ENCODE measurements around the gene OPN4. TPM values are rescaled to one million over a fixed set of nuclear protein-coding genes. Genes with fewer than 3 reads are reported as not detected.

OPN4 gene
- total and polyA plus RNA-seq, 5 donors from 2014 or later = not detected

GRCh38 chr10:86709396-86710185 lies 55.2 kb downstream of the OPN4 start:
- Mint-ChIP-seq H3K27me3 (no peaks in the 10 kb centered on the region), H3K27ac (peak overlapping the region in 1 of 3 donors; percentile 99), H3K36me3 (no peaks in the 10 kb centered on the region), H3K9me3 (no peaks in the 10 kb centered on the region), H3K4me1 (peaks cover 0 to 26% (median 8%) of the 10 kb centered on the region in 4 donors), H3K4me3 (peak overlapping the region; percentile 87 to 98 (median 94))
- DNase-seq (no peak), ATAC-seq (ENCODE audit: low read depth in 2 of 2) (no peak)
- Histone ChIP-seq H3K9me3 (ENCODE audit: control insufficient read depth in 2 of 2, low read length in 2 of 2) (no peaks in the 10 kb centered on the region), H3K36me3 (ENCODE audit: control insufficient read depth, insufficient read depth, low read length) (no peaks in the 10 kb centered on the region), H3K27me3 (ENCODE audit: control insufficient read depth, insufficient read depth, low read length) (no peaks in the 10 kb centered on the region), H3K4me1 (ENCODE audit: control insufficient read depth, insufficient read depth, low read length, poor library complexity, severe bottlenecking) (peaks cover 8% of the 10 kb centered on the region), H3K27ac (ENCODE audit: insufficient read depth, low read length, poor library complexity, severe bottlenecking) (no peak overlapping the region), H3K4me3 (ENCODE audit: low read depth, low read length) (no peak overlapping the region)

GRCh38 chr10:86710987-86711512 lies 56.7 kb downstream of the OPN4 start:
- peak; percentile 91 to 93 for ATAC-seq (ENCODE audit: low read depth in 2 of 2)
- peaks cover 0 to 26% (median 8%) of the 10 kb centered on the region in 4 donors for H3K4me1 Mint-ChIP-seq
- Histone ChIP-seq H3K4me1 (ENCODE audit: control insufficient read depth, insufficient read depth, low read length, poor library complexity, severe bottlenecking) (peaks cover 8% of the 10 kb centered on the region), H3K4me3 (ENCODE audit: low read depth, low read length) (peak overlapping the region; percentile 55), H3K27ac (ENCODE audit: insufficient read depth, low read length, poor library complexity, severe bottlenecking) (peak overlapping the region; percentile 86), H3K36me3 (ENCODE audit: control insufficient read depth, insufficient read depth, low read length) (no peaks in the 10 kb centered on the region), H3K9me3 (ENCODE audit: control insufficient read depth in 2 of 2, low read length in 2 of 2) (no peaks in the 10 kb centered on the region), H3K27me3 (ENCODE audit: control insufficient read depth, insufficient read depth, low read length) (no peaks in the 10 kb centered on the region)
- DNase-seq = peak; percentile 73 to 90 (median 85)
- no peaks in the 10 kb centered on the region for H3K36me3 Mint-ChIP-seq
- H3K27ac Mint-ChIP-seq = peak overlapping the region; percentile 94 to 99 (median 97)
- H3K27me3 Mint-ChIP-seq = no peaks in the 10 kb centered on the region
- H3K9me3 Mint-ChIP-seq = no peaks in the 10 kb centered on the region
- peak overlapping the region; percentile 87 to 98 (median 94) for H3K4me3 Mint-ChIP-seq

- Mint-ChIP-seq H3K4me1 (peaks cover 0 to 26% (median 8%) of the 10 kb centered on the region in 4 donors), H3K36me3 (no peaks in the 10 kb centered on the region), H3K27me3 (no peaks in the 10 kb centered on the region), H3K27ac (peak overlapping the region; percentile 85 to 94 (median 91)), H3K9me3 (no peaks in the 10 kb centered on the region), H3K4me3 (peak overlapping the region; percentile 85 to 93 (median 89))
- H3K36me3 ChIP-seq (ENCODE audit: control insufficient read depth, insufficient read depth, low read length) = no peaks in the 10 kb centered on the region
- peak overlapping the region; percentile 86 for H3K27ac ChIP-seq (ENCODE audit: insufficient read depth, low read length, poor library complexity, severe bottlenecking)
- peaks cover 8% of the 10 kb centered on the region for H3K4me1 ChIP-seq (ENCODE audit: control insufficient read depth, insufficient read depth, low read length, poor library complexity, severe bottlenecking)
- H3K4me3 ChIP-seq (ENCODE audit: low read depth, low read length) = peak overlapping the region; percentile 62
- no peaks in the 10 kb centered on the region for H3K27me3 ChIP-seq (ENCODE audit: control insufficient read depth, insufficient read depth, low read length)
- H3K9me3 ChIP-seq (ENCODE audit: control insufficient read depth in 2 of 2, low read length in 2 of 2) = no peaks in the 10 kb centered on the region
- DNase-seq = peak in 2 of 3 donors; percentile 37 to 64
- peak; percentile 43 to 52 for ATAC-seq (ENCODE audit: low read depth in 2 of 2)
These were observed 57.4 kb downstream of the OPN4 start for GRCh38 chr10:86711513-86712316.

DNA sequence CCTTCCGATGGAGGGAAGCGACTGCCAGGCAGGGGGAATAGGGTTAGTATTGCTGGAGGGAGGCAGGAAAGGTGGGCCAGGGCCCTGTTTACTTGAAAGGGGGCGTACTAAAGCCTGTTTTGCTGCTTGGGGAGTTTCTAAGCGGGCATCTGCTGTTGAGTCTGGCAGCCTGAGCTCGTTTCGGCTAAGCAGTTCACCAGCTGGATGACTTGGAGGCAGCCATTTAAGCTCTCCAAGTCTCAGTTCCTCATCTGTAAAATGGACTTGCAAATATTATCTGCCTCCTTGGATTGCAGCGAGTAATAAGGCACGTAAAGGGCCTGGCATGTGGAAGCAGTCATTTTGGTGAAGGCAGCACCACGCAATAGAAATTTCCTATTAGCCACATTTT lies 58.0 kb downstream of the OPN4 start:
- Mint-ChIP-seq H3K27me3 (no peaks in the 10 kb centered on the region), H3K4me1 (peaks cover 0 to 26% (median 7%) of the 10 kb centered on the region in 4 donors), H3K9me3 (no peaks in the 10 kb centered on the region), H3K36me3 (no peaks in the 10 kb centered on the region), H3K4me3 (peak overlapping the region; percentile 85 to 93 (median 89)), H3K27ac (peak overlapping the region; percentile 85 to 94 (median 91))
- H3K36me3 ChIP-seq (ENCODE audit: control insufficient read depth, insufficient read depth, low read length) = no peaks in the 10 kb centered on the region
- peak overlapping the region; percentile 86 for H3K27ac ChIP-seq (ENCODE audit: insufficient read depth, low read length, poor library complexity, severe bottlenecking)
- no peaks in the 10 kb centered on the region for H3K9me3 ChIP-seq (ENCODE audit: control insufficient read depth in 2 of 2, low read length in 2 of 2)
- H3K27me3 ChIP-seq (ENCODE audit: control insufficient read depth, insufficient read depth, low read length) = no peaks in the 10 kb centered on the region
- no peak for DNase-seq
- H3K4me1 ChIP-seq (ENCODE audit: control insufficient read depth, insufficient read depth, low read length, poor library complexity, severe bottlenecking) = peaks cover 8% of the 10 kb centered on the region
- ATAC-seq (ENCODE audit: low read depth in 2 of 2) = no peak
- H3K4me3 ChIP-seq (ENCODE audit: low read depth, low read length) = peak overlapping the region; percentile 62

GRCh38 chr10:86715156-86715795 lies 60.9 kb downstream of the OPN4 start:
- Mint-ChIP-seq H3K4me3 (peak overlapping the region in 1 of 4 donors; percentile 12), H3K27me3 (peaks cover 5% of the 10 kb centered on the region), H3K27ac (no peak overlapping the region), H3K9me3 (no peaks in the 10 kb centered on the region), H3K4me1 (peaks cover 0 to 15% (median 7%) of the 10 kb centered on the region in 4 donors), H3K36me3 (no peaks in the 10 kb centered on the region)
- H3K27ac ChIP-seq (ENCODE audit: insufficient read depth, low read length, poor library complexity, severe bottlenecking) = no peak overlapping the region
- no peaks in the 10 kb centered on the region for H3K9me3 ChIP-seq (ENCODE audit: control insufficient read depth in 2 of 2, low read length in 2 of 2)
- no peaks in the 10 kb centered on the region for H3K27me3 ChIP-seq (ENCODE audit: control insufficient read depth, insufficient read depth, low read length)
- no peak for ATAC-seq (ENCODE audit: low read depth in 2 of 2)
- H3K4me1 ChIP-seq (ENCODE audit: control insufficient read depth, insufficient read depth, low read length, poor library complexity, severe bottlenecking) = peaks cover 8% of the 10 kb centered on the region
- H3K4me3 ChIP-seq (ENCODE audit: low read depth, low read length) = no peak overlapping the region
- H3K36me3 ChIP-seq (ENCODE audit: control insufficient read depth, insufficient read depth, low read length) = no peaks in the 10 kb centered on the region
- no peak for DNase-seq

DNA sequence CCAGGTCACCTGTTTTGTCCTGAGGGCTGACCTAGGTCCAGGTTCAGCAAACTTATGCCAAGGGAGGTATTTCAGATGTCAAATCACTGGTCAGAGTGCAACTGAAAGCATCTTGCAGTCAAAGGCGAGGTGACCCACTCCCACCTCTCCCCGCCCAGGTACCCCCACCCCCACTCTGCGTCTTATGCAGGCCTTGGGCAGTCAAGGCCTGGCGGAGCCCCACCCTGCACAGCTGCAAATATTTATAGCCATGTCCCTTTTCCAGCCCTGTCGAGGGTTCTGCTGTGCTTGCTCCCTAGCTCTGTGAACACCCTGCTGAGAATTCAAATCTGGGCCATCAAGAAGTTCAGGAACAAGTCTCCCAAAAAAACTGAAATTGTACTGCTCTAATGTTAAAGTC lies 61.5 kb downstream of the OPN4 start:
- Histone ChIP-seq H3K27me3 (ENCODE audit: control insufficient read depth, insufficient read depth, low read length) (no peaks in the 10 kb centered on the region), H3K36me3 (ENCODE audit: control insufficient read depth, insufficient read depth, low read length) (no peaks in the 10 kb centered on the region), H3K27ac (ENCODE audit: insufficient read depth, low read length, poor library complexity, severe bottlenecking) (no peak overlapping the region), H3K9me3 (ENCODE audit: control insufficient read depth in 2 of 2, low read length in 2 of 2) (no peaks in the 10 kb centered on the region), H3K4me3 (ENCODE audit: low read depth, low read length) (no peak overlapping the region), H3K4me1 (ENCODE audit: control insufficient read depth, insufficient read depth, low read length, poor library complexity, severe bottlenecking) (peaks cover 8% of the 10 kb centered on the region)
- H3K36me3 Mint-ChIP-seq = no peaks in the 10 kb centered on the region
- peaks cover 0 to 10% (median 5%) of the 10 kb centered on the region in 4 donors for H3K4me1 Mint-ChIP-seq
- H3K4me3 Mint-ChIP-seq = no peak overlapping the region
- ATAC-seq (ENCODE audit: low read depth in 2 of 2) (no peak), DNase-seq (no peak)
- H3K27me3 Mint-ChIP-seq = peaks cover 5% of the 10 kb centered on the region
- H3K27ac Mint-ChIP-seq = no peak overlapping the region
- H3K9me3 Mint-ChIP-seq = no peaks in the 10 kb centered on the region

Measured in CD4-positive, CD25-positive, alpha-beta regulatory T cell (primary cell).